HG02840 (cell line): ENCODE measurements around the gene ATP13A2.
"Not testable (repeated sequence)": the region's sequence is repeated elsewhere in the genome, so short reads cannot be mapped to it uniquely, and the experiment has no call there.

ENCODE experiments used
- ATAC-seq: cut with Tn5 transposase; IDR thresholded peaks from one replicate; pipeline ENCODE4 v1.9.1; 2021; ENCODE audit warnings: mild to moderate bottlenecking, moderate library complexity, moderate number of reproducible peaks; ENCODE audit not compliant: unreplicated experiment, low FRiP score

Gene ATP13A2

DNA sequence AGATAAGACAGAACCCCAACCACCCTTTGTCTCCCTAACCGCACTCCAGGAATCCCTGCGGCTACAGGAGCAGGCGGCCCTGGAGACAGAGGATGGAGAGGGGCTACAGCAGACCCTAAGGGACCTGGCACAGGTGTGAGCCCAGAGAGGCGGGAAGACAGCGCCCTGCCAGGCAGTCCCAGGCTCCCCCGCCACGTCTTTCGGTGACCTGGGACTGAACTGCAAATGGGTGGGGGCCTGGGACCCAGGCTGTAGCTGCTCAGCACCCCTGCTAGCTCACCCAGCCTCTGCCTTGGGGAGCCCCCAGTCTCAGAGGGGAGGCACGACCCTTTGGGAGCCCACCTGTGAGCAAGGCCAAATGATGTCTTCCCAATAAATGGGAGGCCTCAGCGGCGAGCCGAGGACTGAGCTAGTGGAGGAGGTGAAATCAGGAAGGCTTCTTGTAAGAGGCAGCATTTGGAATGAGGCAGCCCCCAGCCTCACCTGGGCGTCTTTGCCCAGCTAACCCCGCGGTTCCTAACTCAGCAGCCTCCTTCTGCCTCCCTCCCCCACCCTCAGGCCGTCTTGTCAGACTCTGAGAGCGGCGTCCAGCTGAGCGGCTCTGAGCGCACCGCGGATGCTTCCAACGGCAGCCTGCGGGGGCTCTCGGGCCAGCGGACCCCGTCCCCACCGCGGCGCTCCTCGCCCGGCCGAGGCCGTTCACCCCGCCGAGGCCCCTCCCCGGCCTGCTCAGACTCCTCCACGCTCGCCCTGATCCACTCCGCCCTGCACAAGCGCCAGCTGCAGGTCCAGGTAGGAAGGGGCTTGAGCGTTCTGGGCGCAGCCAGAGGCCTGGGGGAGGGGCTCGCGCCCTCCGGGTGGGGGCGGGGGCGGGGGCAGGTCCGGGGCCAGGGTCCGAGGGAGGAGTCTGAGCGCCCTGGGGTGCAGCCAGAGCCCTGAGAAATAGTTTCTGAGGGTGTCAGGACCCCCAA, 73.1 kb downstream of the ATP13A2 start:
- ATAC-seq, result no peak

DNA sequence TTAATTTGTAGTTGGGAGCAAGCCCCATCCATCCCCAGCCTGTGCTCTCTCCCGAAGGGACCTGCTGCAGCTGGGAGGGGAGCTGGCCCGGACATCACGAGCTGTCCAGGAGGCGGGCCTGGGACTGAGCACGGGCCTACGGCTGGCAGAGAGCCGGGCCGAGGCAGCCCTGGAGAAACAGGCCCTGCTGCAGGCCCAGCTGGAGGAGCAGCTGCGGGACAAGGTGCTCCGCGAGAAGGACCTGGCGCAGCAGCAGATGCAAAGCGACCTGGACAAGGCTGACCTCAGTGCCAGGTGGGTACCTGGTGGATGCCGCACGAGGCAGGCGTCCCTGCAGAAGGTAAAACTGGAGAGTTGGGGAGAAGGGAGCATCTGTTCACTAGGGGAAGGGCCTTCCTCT, 75.1 kb downstream of the ATP13A2 start:
- ATAC-seq, result not testable (repeated sequence)
